Activated naive CD4-positive, alpha-beta T cell treated with anti-CD3 and anti-CD28 coated beads, Interleukin-2, amount 50 U/mL, for 16 hours (primary cell): ENCODE data around the gene AOPEP.

Experiments used
- DNase-seq: peaks from one replicate; pipeline ENCODE4 v3.0.0-alpha.2; 2020

Gene AOPEP

DNA sequence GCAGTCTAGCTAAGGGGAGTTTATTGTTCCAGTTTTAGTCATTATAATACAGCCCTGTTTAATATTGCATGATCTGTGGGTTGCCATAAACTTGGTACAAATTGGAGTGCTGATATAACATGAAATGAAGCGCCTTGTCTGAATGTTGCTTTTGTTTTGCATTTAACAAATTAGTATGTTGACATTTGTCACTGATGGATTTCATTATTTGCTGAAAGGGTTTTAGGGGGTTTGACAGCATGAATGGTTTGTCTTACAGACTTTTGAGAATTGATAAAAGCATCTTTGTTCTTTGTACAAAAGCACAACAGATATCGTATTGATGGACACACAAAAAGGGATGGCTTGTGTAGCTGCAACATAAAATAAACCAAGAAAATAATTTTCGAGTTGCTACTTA lies 178.3 kb downstream of the AOPEP start:
- no peak for DNase-seq

DNA sequence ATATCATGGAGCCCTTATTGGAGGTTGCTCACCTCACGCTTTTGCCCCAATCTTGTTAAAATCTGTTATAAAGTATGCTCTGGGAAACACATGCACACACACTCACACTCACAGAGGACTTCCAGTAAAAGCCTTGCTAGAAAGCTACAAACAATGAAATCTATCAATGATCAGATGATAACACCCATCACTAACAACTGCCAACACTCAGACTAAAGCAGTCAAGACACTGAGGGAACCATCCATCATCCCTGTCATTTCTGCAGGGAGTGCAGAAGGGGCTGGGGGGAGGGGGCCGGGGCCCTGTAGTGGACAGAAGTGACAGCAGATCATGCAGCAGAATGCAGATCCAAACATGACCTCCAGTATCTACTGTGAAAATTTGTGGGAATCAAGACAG lies 179.1 kb downstream of the AOPEP start:
- no peak for DNase-seq

DNA sequence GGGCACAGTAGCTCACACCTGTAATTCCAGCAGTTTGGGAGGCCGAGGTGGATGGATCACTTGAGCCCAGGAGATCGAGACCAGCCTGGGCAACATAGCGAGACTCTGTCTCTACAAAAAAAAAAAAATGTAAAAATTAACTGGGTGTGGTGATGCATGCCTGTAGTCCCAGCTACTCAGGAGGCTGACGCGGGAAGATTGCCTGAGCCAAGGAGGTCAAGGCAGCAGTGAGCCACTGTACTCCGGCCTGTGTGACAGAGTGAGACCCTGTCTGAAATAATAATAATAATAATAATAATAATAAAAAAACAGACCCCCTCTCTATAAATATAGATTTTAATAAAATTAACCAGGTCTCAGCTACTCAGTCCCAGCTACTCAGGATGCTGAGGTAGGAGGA lies 179.7 kb downstream of the AOPEP start:
- DNase-seq = no peak

GRCh38 chr9:94906713-94907112 lies 180.2 kb downstream of the AOPEP start:
- DNase-seq = no peak

GRCh38 chr9:94907264-94907936 lies 180.9 kb downstream of the AOPEP start:
- DNase-seq = no peak

DNA sequence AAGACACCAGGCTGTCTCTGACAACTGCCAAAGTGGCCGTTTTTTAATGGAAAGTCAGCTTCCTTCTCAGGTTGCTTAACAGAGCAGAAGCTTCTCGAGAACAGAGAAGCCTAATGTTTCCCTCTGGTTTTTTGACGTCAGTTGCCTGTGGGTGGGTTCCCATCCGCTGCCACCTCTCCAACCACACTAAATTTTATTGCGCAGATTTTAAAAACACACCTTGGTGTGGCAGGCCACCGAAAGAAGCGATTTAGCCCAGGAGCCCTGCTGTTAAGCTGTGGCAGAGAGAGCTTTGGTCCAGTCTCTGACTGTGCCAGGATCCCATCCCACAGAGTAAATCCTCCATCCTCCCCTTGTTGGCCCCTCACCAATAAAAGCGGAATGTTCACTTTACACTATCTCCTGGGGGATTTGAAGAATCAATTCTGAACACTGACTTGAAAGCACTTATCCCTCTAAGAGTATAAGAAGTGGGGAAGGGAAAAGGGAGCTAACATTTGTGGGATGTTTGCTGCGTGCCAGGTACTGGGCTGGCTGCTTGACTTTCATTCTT lies 181.6 kb downstream of the AOPEP start:
- no peak for DNase-seq

GRCh38 chr9:94908583-94909249 lies 182.2 kb downstream of the AOPEP start:
- DNase-seq = no peak

DNA sequence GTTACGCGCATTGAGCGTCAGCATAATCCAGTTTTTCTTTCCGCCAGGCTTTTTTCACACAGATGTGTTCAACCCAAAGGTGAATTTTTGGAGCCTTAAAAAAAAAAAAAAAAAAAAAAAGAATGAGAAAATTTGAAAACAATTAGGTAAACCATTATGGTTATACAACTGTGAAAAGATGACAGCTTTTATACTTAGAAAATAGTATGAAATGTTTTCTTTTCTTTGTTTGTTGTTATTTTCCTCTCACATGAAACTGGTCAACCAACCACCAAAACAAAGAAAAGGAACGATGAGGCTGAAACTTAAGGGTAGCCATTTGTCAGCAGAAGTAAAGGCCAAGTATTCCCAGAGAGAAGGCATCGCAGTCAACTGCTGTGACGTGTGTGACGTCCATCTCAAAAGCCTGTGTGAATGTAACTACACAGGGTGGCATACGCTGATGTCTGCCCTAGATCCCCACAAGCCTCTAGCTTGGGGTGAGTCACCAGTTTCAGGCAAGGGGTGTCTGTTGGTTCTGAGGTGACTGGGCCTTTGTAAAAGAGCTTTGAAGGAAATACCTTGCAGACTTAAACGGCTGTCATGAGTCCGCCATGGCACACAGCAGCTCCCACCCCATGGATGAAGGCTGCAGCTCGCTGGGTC lies 182.9 kb downstream of the AOPEP start:
- no peak for DNase-seq

GRCh38 chr9:94909965-94910730 lies 183.6 kb downstream of the AOPEP start:
- DNase-seq = no peak

DNA sequence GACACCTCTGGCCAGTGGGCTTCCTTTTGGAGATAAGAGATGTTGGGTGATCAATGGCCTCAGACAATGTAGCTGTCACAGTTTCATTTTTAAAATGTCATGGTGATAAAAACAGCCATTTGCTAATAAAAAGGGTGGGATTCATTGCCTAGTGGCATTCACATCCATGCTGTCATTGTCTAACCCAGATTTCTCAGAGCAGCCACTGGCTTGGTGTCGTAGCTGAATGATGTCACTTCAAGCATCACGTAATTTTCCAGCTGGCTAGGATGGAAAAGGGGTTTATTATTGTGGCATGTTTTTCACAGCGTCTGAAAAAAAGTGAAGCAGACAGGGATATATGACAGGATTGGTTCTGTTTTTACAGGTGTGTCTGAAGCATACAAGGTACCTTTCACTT lies 184.7 kb downstream of the AOPEP start:
- DNase-seq = no peak

DNA sequence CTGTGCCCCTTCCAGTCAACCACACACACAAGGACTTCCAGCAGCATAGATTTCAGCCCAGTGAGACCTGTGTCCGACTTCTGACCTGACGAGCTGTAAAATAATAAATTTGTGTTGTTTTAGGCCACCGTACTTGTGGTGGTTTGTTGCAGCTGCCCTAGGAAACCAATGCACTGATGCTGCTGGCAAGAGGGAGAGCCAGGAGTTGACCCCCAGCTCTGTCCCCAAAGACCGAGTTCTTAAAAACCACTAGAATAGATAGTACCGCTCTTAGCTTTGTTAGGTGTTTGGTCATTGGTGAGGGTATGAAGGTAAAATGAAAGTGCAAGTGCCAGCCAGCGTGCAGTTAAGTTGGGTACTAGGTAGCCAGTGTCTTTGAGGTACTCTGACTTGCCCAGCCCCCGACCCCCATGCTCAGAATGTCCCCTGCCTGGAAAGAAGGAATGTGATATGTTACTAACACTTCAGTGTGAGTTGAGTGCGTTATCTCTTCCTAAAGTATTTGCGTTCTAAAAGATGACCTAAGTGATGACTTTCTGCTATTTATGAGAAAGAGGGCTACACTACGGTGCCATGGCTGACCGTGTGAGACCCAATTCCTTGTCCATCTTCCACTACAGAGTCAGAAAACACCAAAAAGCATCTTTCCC lies 185.6 kb downstream of the AOPEP start:
- no peak for DNase-seq

DNA sequence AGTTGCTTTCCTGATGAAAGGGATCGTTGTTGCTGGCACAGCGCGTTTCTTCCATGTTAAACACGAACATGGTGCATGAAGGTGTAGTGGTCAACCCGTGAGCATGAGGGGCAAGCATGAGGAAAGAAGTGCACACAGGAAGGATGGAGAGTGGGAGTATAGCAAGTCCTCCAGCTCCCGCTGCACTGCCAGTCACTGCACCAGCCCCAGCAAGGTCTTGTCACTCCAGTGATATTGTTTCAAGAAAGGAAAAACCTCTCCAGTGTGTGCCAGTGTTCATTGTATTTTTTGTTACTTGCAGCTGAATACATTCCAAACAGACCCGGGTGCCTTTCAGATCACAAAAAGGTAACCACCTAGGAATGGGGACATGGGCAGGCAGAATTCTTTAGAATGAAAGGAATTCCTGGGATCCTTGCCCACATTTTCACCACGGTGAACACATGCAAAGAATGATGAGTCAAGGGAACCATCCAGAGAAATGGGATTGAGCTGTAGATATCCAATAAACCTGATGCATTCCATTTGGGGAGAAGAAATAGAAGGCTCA lies 186.3 kb downstream of the AOPEP start:
- no peak for DNase-seq

GRCh38 chr9:94913550-94913949 lies 187.1 kb downstream of the AOPEP start:
- no peak for DNase-seq

GRCh38 chr9:94915476-94916450 lies 189.3 kb downstream of the AOPEP start:
- DNase-seq = no peak

DNA sequence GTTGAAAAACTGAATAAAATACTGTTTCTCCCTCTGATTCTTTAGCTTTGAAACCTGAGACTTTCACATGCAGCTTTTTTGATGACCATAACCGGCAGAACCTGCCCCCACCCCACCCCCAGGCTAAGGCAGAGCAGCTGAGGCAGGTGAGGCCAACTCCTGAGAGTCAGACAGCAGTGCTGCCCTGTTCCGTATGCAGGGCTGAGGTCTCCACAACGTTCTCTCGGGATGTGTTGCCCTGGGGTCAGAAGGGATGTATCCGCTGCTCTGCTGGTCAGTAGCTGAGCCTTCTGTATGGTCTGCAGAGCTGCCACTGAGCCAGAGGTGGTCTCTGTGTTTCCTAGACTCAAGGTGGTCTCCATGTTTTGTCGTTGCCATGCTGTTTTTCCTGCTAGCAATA lies 190.5 kb downstream of the AOPEP start:
- DNase-seq = no peak

GRCh38 chr9:94918038-94918753 lies 191.7 kb downstream of the AOPEP start:
- DNase-seq = no peak

GRCh38 chr9:94919376-94920098 lies 193.0 kb downstream of the AOPEP start:
- no peak for DNase-seq

DNA sequence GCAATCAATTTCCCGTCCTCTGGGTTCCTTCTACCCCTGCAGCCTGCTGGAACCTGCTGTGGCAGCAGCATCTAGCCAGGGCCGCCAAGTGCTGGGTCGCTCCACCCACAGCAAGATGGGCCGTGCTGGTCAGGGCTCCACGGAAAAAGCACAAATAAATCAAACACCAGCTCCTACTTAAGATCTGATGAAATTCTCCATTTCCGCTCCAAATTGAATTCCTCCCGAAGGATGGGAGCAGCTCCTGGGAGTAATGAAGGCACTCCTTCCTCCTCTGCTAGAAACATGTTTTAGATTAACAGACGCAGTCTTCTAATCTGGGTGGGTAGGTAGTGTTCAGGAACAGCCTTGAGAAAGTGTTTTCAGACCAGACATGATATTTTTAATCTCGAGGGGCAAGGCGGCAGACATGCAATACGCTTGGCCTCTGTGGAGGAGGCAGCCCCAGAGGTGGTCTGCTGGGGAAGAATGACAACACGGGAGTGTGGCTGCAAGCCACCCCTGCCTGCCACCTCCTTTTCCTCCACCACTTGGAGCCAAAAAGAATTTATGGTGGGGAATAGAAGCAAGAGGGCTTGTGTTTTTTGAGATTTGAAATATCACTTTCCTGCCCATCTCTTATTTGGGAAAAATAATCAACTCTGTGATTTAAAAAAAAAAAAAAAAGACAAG lies 194.1 kb downstream of the AOPEP start:
- no peak for DNase-seq

DNA sequence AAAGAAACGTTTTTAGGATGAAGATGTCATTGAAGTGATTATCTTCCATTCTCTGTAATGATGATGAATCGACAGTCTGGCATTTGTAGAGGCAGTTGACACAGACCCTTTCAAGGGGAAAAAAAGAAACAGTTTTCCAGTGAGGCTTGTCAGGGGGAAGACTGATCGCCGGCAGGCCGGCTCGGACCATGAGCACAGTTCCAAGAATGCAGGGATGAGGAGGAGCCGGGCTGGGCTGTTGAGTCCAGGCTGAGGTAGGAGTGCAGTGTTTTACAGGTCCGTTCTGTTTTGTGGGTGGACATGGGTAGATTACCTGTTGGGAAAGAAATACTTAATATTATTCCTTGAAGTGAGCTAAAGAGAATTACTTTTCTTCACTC lies 194.6 kb downstream of the AOPEP start:
- DNase-seq = no peak
